DMS153 treated with DMSO at 0.1 percent for 48 hours (cell line): Measurements from ENCODE around the gene TRAF7.
A peak's percentile ranks its signal among the peaks of the same experiment; 100 is the strongest.

Experiments used
- DNase-seq: peaks from one replicate; lab custom pipeline; 2025; ENCODE audit not compliant: unreplicated experiment; lab: John Stamatoyannopoulos, UW

Gene TRAF7

GRCh38 chr16:2147378-2147777 lies 8.2 kb upstream of the TRAF7 start:
- no peak for DNase-seq

- DNase-seq = peak; percentile 79
Measured at GRCh38 chr16:2147981-2148671, 7.5 kb upstream of the TRAF7 start, which contains the start of gene RAB26. TSS of gene RAB26 (plus strand) at chr16:2148625. CDS start at chr16:2148784, 159 bp downstream.

GRCh38 chr16:2148714-2149629 lies 6.6 kb upstream of the TRAF7 start:
- DNase-seq = no peak

GRCh38 chr16:2149630-2150417 lies 5.8 kb upstream of the TRAF7 start:
- no peak for DNase-seq

DNA sequence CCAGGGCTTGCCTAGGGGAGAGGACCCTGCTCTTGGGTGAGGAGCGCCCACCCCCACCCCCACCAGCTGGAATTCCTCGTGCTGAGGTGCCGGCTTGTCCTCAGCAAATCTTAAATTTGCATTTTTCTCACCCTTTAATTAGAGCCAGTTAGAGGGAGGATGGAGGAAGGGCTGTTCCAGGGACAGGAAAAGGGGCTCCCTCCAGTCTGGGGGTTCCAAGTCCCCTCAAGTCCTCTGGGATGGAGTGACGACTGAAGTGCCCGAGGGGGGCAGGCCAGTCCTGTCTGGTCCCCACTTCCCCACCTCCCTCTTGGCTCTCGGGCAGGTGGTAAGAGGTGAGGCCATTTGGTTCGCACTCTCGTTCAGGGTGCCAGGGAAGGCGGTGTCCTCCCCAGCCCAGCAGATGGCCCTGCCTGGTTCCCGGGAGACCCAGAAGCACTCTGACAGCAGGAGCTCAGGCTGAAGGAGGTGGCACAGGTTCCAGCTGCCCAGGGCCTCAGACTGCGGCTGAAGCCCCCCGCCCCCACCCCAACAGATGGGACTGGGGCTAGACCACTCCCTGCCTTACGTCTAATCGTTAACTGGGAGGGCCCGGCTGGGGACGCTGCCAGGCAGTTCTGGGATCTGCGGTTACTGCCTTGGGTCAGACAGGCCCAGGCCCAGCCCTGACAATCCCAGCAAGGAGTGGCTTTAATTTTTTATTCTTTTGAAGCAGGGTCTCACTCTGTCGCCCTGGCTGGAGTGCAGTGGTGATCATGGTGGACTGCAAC lies 5.0 kb upstream of the TRAF7 start:
- DNase-seq = no peak

GRCh38 chr16:2151188-2152091 lies 4.1 kb upstream of the TRAF7 start:
- no peak for DNase-seq

GRCh38 chr16:2152695-2153506 lies 2.7 kb upstream of the TRAF7 start:
- no peak for DNase-seq

DNA sequence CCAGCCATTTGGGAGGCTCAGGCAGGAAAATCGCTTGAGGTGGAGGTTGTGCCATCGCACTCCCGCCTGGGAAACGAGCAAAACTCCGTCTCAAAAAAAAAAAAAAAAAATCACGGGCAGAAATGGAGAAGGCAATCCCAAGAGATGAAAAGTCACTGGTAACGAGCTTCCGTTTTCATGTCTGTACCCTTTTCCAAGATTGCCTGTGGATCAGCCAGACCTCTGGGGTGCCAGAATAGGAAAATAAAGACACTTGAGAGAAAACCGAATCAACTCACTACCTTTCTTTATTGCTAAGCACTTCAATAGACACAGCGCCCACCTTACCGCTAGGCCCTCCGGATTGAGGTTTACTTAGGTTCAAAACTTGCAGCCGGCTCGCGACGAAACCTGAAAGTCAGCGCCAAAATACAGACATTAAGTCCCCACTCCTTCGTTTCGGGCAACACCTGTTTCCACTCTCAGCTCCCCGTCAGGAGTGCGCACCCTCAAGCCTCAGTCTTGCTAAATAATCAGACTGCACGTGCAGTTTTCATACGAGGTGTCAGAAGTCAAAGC lies 970 bp upstream of the TRAF7 start:
- no peak for DNase-seq

DNA sequence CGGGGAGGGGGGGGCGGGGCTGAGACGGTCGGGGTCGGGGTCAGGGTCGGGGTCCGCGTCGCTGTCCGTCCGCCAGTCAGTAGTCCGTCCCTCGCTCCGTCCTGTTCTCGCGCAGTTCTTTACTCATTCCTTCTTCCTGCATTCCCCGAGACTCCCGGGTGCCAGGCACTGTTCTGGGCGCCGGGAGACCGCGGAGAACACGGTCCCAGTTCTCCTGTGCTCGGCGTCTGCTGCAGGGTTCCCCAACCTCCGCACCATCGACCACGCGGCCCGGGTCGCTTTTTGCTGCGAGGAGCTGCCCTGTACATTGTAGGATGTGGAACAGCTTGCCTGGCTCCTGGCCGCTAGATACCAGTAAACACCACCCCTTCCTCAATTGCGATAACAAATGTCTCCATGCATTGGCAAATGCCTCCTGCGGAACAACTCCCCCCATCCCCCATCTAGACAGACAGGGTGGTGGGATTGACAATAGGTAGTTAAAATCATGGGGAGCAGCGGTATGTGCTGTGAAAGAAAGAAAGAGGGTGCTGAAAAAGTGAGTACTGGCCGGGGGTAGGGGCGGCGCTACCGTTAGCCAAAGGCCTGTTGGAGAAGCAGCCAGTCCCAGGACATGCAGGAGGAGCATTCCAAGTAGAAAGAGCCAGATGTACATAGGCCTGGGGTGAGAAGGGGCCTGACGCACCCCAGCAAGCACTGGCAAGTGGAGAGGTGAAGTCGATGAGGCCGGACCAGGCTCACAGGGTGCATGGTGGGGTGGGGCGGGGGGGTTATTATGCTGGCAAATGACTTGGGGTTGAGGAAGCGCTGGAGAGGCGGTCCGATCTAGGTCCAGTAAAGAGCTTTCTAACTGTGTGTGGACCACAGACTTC lies 631 bp downstream of the TRAF7 start:
- DNase-seq = no peak

DNA sequence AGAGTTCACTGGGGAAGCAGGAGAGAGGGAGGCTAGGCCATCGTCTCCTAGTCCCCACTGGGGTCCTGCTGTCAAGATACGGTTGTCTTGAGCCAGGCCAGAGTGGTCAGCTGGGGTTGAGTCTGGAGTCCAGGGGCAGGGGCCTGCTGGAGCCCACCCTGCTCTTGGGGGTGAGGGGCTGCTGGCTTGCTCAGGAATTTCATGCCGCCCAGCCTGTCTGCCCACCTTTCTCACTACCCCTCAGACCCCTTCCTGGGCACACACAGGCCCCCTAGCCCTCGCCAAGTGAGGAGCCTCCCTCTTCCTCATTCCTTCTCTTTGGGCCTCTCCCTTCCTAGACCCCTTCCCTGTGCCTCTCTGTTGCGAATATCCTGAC lies 1.3 kb downstream of the TRAF7 start:
- no peak for DNase-seq

- no peak for DNase-seq
Measured at GRCh38 chr16:2157480-2158261, 2.1 kb downstream of the TRAF7 start.

- DNase-seq = no peak
Measured at GRCh38 chr16:2158262-2158638, 2.7 kb downstream of the TRAF7 start.

DNA sequence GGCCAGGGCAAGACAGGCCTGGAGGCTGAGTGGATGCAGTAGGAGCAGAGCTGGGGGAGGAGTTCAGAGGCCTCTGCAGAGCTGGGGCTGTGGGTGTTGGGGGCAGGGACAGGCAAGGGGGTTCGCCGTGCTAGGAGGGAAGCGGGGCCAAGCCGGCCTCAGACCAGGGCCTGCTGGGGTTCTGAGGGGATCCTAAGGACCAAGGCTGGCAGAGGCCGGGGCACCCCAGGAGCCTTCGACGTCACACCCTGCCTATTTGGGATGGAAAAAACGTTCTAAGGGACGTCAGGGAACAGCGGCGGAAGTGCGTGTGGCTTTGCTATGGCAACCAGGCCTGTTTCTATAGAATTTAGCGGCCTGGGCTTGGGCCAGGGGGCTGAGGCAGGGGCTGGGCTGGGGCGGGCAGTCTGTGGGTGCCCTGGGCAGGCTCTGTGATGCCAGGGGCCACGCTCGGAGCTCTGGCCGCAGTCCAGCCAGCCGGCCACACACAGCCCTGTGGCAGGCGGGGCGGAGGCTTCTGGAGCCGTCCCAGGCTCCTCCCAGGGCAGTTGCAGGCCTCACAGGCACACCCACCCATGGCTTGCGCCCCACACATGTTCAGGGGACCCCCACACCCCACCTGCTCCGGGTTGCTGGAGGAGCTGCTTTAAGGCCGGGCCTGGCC lies 3.7 kb downstream of the TRAF7 start:
- DNase-seq = no peak

DNA sequence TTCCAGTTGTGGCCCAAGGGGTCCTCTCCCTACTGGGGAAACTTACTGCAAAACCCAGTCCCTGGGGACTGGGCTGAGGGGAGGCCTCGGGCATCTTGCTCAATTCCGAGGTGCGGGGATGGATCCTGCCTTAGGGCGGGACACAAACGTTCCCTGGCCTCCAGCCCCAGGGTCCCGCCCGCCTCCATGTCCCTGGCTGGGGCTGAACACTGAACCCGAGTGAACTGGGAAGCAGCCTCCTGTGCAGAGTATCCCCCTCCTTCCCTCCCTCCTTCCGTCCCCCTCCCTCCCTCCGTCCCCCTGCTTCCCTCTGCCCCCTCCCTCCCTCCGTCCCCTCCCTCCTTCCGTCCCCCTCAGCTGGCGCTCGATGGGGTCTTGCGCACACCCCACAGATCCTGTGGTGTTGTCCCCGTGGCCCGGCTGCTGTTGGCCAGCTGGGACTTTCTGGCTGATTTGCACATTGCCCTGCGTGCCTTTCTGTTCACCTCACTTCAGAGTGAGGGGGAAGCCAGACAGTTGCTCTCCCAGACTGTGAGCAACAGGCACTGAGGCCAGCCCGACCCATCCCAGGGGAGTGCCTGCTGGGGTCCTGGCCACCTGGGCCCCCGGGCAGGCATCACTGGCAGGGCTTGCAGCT lies 5.5 kb downstream of the TRAF7 start:
- DNase-seq = no peak

DNA sequence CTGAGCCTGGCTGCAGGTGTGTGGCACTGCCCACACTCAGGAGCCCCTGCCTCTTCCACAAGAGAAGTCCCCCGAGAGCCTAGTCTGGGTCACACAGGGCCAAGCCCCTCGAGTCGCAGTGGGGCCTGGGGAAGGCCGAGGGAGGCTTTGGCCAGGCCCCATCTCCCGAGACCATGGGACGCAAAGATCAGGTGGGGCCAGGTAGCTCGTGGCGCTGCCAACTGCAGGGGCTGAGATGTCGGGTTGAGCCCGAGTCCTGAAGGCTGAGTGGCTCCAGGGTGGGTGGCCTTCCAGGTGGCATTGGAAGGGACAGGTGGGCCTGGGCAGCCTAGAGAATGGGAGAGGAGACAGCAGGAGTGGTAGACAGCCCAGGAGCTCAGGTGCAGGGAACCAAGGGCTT lies 6.3 kb downstream of the TRAF7 start:
- DNase-seq = no peak

DNA sequence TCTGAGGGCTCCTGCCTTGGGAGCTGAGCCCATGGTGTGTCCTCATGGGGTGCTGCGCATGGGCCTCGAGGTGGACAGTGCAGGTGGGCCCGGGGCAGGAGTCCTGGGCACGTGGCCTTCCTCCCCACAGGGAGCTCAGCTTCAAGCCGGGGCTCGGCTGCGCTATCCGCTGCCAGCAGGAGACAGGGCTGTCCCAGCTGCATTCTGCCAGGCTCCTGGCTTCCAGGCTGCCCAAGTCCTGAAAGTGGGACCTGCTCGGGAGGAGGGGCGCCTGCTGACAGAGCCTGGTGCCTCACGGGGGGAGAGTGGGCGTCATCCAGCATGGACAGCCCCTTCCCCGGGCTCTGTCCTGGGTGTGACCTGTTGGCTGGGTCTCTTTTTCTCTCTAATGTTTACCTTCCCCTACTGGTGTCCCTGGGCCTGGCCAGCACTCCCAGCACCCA lies 7.1 kb downstream of the TRAF7 start:
- no peak for DNase-seq
